ENCODE measurements around the gene SLC12A5. TPM values are rescaled to one million over a fixed set of nuclear protein-coding genes. Genes with fewer than 3 reads are reported as not detected.
A peak's percentile ranks its signal among the peaks of the same experiment; 100 is the strongest.

SLC12A5 gene
- total and polyA plus RNA-seq, 9 of the 15 experiments (the other 6 are each of a cell fraction or from before 2014, with no cell fraction given): 0.36 to 7.5 (median 2.1) TPM

GRCh38 chr20:46021361-46022359, 7.4 kb upstream of the SLC12A5 start:
- peak overlapping the region; percentile 84 for H3K4me2 ChIP-seq (ENCODE audit: insufficient read depth, low read length)
- TF ChIP-seq POLR2G (IDR thresholded peaks at IDR 0.05; ENCODE audit: low read depth, low read length): peak; percentile 83
- TF ChIP-seq, protein P1, sequence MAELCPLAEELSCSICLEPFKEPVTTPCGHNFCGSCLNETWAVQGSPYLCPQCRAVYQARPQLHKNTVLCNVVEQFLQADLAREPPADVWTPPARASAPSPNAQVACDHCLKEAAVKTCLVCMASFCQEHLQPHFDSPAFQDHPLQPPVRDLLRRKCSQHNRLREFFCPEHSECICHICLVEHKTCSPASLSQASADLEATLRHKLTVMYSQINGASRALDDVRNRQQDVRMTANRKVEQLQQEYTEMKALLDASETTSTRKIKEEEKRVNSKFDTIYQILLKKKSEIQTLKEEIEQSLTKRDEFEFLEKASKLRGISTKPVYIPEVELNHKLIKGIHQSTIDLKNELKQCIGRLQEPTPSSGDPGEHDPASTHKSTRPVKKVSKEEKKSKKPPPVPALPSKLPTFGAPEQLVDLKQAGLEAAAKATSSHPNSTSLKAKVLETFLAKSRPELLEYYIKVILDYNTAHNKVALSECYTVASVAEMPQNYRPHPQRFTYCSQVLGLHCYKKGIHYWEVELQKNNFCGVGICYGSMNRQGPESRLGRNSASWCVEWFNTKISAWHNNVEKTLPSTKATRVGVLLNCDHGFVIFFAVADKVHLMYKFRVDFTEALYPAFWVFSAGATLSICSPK (IDR thresholded peaks at IDR 0.05; ENCODE audit: borderline replicate concordance): no peak
- TF ChIP-seq ZNF24 (IDR thresholded peaks at IDR 0.05): peak; percentile 98
- TF ChIP-seq CREBBP (IDR thresholded peaks at IDR 0.05; ENCODE audit: low read depth, low read length): no peak
- TF ChIP-seq CREB1 (IDR thresholded peaks at IDR 0.05): peak; percentile 66
- TF ChIP-seq CREB1 (CRISPR knock-in tag; IDR thresholded peaks at IDR 0.05): peak; percentile 67; the same call in 1 of the 2 replicates
- TF ChIP-seq SIRT6 (IDR thresholded peaks at IDR 0.05; ENCODE audit: low read depth, low read length): no peak
- 0 out of 4 replicates have a peak, but pooled peaks of 1 of the 2 experiments have one; percentile 24 for TF ChIP-seq UBTF (IDR thresholded peaks at IDR 0.05; ENCODE audit: borderline replicate concordance in 1 of 2, low read depth in 2 of 2, low read length in 2 of 2)
- peak; percentile 48 for TF ChIP-seq NEUROD1 (IDR thresholded peaks at IDR 0.05; ENCODE audit: borderline replicate concordance, low read depth, low read length, partially characterized antibody)
- TF ChIP-seq CBX3 (IDR thresholded peaks at IDR 0.05; ENCODE audit: borderline replicate concordance in 1 of 2, low read length in 2 of 2): 0 out of 3 replicates have a peak, but pooled peaks of 1 of the 2 experiments have one; percentile 21
- no peak for TF ChIP-seq PTRF (tag; IDR thresholded peaks at IDR 0.05)
- TF ChIP-seq MTA1 (IDR thresholded peaks at IDR 0.05; ENCODE audit: borderline replicate concordance): peak; percentile 35; the same call in 1 of the 2 replicates
- peak; percentile 28; the same call in 1 of the 2 replicates for TF ChIP-seq ATF1 (CRISPR knock-in tag; IDR thresholded peaks at IDR 0.05)
- peak; percentile 50 for TF ChIP-seq ATF1 (tag; IDR thresholded peaks at IDR 0.05)
- TF ChIP-seq ATF7 (IDR thresholded peaks at IDR 0.05): peak; percentile 38; the same call in 1 of the 2 replicates
- peak; percentile 81 for TF ChIP-seq PKNOX1 (IDR thresholded peaks at IDR 0.05)

More at GRCh38 chr20:46021361-46022359, 7.4 kb upstream of the SLC12A5 start:
- Histone ChIP-seq H3K4me1 (replicated peaks in 1 of 2; ENCODE audit: control insufficient read depth in 2 of 2, insufficient read depth in 2 of 2, low read length in 2 of 2) (peaks cover 14 to 23% of the 10 kb centered on the region in 2 experiments), H3K27ac (ENCODE audit: extremely low read depth, low read depth, low read length) (peak overlapping the region; percentile 79; the same call in 2 of the 3 replicates), H2AFZ (ENCODE audit: low read depth, low read length) (peak overlapping the region; percentile 92), H3K9ac (ENCODE audit: insufficient read depth in 1 of 2, low read depth in 2 of 2, low read length in 2 of 2) (peak overlapping the region; percentile 57 to 92; a peak in 3 of 4 replicates), H3K79me2 (ENCODE audit: control insufficient read depth, insufficient read depth, low read length) (no peaks in the 10 kb centered on the region), H3K4me3 (peak overlapping the region; percentile 78), H3K9me1 (ENCODE audit: control insufficient read depth, insufficient read depth, low read length) (no peaks in the 10 kb centered on the region), H3K36me3 (ENCODE audit: control insufficient read depth, insufficient read depth, low read length) (no peaks in the 10 kb centered on the region), H4K20me1 (replicated peaks; ENCODE audit: control insufficient read depth, insufficient read depth, low read length) (no peaks in the 10 kb centered on the region), H3K27me3 (ENCODE audit: control insufficient read depth in 2 of 2, insufficient read depth in 2 of 2, low read length in 2 of 2) (0 out of 5 replicates have a peak, but pooled peaks cover 0 to 7% of the 10 kb centered on the region in 2 experiments), H3K9me3 (replicated peaks; ENCODE audit: control insufficient read depth, insufficient read depth, low read depth, low read length) (no peaks in the 10 kb centered on the region)
- in situ Hi-C loops (cut with MboI): no loop called here
- DNase-seq (ENCODE audit: extremely low read depth in 1 of 4, low spot score in 3 of 4) (peak; percentile 90 to 96 (median 94)), FAIRE-seq (peak; percentile 87), ATAC-seq (peak; percentile 93)
- ChIA-PET POLR2A (no interaction called here), CTCF (ENCODE audit: low intra/inter-chr PET ratio) (interaction anchor here (0.5 to 1.0 kb wide), 3 partner anchors 11 to 152 kb away, joined by 3 to 4 read pairs (median 3); no protein-coding TSS in a partner anchor)
- BruUV-seq (replicated peaks): no TSS peak
- intact Hi-C loops (cut with micrococcal nuclease): loop anchor here (2.0 to 5.0 kb wide), 3 partner anchors 65 to 151 kb away; no protein-coding TSS in a partner anchor
- WGBS (ENCODE audit: insufficient coverage, low coverage, missing lambda C conversion rate): 17% methylated on average over 38 of the region's 71 CpGs

Measured in K562 (cell line).